GM19468 (cell line): ENCODE measurements around the gene PCDH9.

Experiments used
- ATAC-seq: cut with Tn5 transposase; IDR thresholded peaks from one replicate; pipeline ENCODE4 v1.9.1; 2021; ENCODE audit warnings: mild to moderate bottlenecking, moderate library complexity, moderate number of reproducible peaks; ENCODE audit not compliant: unreplicated experiment; ENCODE audit errors: extremely low read depth

The PCDH9 gene

DNA sequence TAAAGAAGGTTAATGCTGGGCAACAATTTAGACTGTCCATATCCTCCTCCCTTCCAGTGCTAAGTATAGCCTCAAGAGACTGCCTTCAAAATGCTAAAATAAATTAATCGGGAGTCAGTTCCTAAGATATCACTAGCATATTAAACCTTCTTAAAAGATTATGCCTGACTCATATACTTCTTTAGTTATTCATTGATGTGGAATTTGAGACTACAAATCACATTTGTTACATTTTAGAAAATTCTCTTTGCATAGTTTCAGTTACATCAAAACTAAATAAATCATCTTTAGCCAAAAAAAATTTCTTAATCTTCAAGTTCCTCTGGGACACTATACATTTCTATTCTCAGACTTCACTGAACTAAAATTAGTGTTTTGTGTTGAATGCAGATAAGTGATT, 769.1 kb downstream of the PCDH9 start:
- ATAC-seq: no peak

DNA sequence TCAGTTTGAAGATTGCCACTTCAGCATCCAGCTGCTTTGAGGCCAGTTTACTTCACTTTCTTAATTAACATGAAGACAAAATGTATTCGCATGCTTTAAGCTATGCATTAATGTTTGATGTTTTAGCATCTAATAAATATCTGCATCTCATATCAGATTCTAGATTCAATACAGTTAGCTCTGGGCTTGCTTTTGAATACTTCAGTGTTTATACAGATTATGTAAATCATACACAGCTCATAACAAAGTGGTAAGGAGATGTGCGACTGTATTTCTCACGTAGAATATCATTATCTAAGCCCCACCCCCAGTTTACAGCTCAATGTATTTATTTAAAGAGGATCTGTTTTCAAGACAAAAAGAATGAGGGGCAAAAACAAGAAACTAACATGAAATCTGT, 770.5 kb downstream of the PCDH9 start:
- no peak for ATAC-seq

DNA sequence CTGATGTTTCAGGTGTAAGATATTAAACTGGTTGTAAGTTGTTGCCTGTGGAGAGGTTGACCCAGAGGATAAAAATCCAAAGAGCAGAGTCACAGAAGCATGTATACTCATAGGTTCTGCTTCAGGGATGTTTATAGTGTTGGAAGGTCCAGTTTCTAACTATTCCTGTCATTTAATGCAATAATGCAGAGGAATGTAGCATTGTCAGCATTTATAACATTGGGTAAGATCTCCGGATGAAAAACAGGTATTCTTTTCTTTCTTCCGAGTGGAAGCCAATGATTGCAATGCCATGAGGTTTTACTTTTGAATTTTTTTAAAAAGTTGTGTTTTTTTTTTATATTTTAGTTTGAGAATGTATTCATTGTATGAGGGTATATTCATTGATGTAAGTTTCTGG, 771.0 kb downstream of the PCDH9 start:
- no peak for ATAC-seq

DNA sequence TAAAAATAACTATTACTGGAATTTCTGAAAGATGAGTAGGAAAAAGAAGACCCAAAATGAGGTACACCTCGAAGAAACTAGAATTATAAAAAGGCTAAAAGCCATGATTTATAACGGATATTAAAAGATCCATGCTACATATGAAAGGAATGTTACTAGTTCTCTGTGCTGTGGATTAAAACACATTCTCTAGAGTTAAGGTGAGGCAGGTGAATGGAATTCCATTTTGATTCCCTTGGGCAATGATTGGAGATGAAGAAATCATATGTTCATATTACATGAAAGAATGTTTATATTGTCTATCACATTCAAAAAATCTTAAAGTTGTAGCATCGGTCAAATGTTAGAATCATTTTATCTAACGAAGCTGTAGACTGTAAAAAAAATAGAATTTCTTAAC, 783.7 kb downstream of the PCDH9 start:
- no peak for ATAC-seq

DNA sequence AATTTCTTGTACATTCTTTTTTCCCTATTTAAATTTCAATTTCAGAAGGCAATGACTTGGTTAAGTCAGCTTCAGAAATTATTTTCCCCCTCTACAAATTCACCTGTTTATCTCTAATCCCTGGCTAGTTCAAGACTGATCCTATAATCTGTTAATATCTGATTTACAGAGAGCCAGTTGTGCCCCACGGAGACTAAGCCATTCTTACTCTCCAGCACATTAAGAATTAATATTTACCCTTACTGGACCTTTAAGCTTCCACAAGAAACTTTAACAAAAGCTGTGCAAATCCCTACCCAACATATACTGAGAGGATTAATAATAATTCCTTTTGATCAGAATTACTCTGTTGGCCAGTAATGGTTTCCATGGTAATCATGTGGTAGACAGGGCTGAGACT, 786.2 kb downstream of the PCDH9 start:
- no peak for ATAC-seq

DNA sequence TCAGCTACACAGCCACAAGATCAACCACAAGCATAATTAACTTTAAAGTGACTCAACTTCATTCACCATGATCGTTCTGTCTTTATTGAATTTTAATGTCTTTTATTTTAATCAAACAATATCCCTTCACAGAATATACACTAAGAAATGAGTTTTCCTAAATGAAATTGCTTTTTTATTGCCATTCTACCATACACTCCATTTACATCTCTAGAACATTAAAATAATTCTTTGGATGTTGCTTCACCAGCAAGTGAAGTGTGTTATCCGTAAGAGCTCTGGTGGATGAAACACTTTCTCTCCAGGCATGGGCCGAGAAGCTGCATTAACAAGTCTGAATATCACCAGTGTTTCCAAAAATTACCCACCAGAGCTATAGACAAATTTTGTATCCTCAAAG, 789.2 kb downstream of the PCDH9 start:
- ATAC-seq: no peak

DNA sequence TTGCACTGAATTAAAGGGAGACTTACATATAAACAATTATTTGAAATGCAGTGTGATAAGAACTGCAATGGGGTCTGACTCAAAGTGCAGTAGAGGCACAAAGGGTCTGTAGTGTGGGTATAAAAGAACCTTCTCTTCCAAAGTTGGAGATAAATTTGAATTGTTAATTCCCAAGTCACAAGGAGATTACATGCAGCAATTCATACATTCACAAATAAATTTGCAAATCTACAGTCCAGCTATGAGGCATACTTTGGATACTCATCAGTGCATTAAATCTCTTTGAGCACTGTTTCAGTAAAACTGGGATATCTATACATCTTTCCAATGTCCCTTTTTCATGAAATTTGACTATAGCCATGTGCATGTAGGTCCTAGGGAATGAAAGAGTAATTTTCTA, 799.4 kb downstream of the PCDH9 start:
- no peak for ATAC-seq

DNA sequence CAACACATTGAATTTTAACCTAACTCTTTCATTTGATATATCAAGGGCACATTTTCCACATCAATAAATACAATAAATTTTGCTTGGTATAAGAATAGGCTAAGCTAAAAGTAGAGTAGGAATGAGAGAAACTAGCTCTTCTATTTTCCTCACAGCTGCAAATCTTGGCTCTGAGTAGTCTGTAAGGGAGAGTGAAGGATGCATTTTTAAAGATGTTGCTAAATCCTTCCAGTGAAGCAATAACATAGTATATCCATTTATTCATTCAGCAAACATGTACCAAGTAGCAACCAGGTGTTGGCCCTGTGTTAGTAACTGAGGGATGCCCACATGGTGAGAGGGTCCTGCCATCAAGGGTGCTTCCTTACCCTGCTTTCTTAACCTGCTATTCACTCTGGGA, 799.9 kb downstream of the PCDH9 start:
- ATAC-seq: no peak

DNA sequence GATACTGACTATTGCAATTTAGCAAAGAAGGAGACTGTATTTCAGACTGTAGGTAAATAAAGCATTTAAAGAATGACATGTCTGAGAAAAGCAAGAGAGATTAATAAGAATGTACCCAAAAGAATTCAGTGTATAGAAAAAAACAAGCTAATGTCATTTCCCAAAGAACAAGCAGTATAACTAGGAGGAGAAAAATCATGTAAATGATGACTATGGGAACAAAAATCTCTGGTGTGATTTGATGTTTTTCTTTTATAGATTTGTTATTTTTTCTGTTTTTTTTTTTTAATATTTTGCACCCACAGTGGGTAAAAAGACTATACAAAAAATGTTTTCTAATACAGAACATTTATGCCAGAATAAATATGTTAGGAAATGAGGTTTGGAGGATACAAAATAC, 801.0 kb downstream of the PCDH9 start:
- no peak for ATAC-seq

DNA sequence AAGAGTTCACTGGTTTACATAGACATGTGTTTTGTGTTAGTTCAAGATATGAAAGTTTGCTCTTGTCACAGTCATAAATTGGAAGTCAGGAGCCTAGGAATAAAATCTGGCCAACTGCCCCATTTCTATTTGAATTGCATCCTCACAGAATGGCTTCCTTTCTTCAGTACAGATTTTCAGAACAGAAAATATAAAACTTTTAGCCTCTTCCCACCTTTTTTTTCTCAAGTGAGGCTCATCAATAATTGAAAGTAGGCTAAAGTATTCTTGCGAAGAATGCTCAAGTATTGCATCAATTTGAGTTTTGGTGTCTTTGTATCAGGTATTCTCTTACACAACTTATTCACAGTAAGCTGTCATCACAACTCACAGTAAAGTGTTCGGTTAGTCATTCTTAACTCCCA, 802.7 kb downstream of the PCDH9 start:
- ATAC-seq: no peak

DNA sequence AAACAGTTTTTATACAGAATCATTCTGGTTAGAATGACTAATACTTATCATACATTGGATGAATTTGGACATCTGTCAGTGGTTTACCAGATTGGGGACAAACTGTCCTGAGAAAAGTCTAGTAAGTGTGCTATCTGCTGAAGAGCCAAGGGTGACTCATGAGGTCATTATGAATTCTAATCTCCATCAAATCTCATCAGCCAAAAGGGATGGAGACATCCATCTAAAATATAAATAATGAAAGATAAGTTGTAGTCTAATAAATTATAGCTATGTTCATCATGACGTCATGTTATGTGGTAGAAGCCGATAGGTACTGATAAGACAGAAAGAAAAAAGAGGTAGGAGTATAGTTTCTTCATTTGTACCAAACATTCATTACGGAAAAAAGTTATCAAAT, 804.4 kb downstream of the PCDH9 start:
- no peak for ATAC-seq

DNA sequence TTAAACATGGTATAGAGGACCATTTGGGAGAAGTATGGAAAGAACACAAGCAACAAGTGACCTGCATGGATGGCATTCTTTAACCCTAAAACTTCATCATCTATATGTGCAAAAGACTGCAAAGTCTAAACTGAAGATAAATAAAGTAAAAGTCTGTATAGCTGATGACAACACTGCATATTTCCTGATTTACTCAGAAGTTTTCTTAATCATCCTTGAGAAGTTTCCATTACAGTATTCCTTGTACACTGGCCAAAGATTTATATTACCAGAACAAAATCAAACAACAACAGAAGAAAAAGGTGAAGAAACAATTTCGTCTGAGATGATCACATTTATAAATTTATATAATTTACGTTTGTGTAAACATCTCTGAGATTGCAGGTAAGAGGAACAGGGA, 805.7 kb downstream of the PCDH9 start:
- no peak for ATAC-seq

DNA sequence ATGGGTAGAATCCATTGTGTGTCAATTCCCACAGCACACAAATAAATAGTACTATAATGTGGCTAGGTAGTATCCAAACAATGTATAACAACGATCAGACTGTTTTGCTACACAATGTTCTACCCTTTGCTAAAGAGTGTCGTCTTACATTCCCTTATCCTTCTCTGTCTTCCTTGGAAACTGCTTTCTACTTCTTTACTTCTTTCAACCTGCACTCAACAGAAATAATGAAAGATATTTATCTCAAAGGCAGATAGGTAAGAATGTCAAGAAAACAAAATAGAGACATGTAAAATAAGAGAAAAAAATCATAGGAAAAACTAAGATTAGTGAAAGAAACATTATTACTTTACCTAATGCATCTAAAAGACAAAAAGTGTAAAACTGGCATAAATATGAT, 814.7 kb downstream of the PCDH9 start:
- ATAC-seq: no peak

DNA sequence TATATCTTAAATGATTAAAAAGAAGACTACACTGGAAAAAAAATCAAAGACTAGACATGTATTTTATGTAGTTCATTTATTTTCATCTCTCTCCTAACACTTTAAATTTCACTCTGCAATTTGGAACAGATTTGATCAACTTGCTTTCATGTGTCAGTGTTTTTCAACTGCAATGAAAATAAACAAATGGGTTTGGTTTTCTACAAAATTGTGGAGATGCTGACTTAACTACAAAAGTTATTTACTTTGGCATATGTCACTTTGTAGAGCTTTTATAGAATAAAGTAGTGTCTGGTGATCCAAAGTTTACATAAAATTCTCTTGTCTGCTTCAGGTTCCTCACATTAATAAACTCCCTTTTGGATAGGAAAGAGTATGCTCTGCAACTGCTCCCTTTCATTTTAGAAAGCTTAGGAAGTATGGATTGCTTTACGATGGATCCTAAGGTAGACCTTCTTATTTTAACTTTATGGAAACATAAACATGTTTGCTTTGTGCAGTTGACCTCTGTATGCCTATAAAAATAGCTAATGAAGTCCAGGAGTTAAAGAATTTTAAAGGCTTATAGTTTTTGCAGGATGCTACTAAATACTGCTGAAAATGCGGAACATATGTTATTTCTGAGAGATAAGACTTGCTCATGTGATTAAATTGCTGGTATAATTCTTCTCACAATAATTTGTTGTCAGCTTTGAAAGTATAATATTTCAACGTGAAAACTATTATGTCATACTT, 815.9 kb downstream of the PCDH9 start:
- no peak for ATAC-seq

DNA sequence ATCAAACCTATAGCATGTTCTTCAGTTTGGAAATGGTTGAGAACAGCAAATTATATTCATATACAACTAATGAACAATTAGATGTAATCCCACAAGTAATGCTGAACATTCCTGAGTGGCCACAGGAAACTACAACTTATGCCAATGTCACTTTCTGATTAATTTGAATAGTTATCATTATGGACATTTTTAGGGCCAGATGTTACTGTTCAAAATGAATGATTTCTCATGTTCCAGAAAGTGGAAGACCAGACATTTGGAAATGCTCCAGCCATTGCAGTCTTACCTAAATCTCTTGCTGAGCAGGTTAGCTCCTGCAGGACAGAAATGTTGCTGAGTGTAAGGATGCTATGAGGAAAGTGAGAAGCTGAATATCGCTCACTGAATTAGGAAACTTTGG, 819.8 kb downstream of the PCDH9 start:
- no peak for ATAC-seq

DNA sequence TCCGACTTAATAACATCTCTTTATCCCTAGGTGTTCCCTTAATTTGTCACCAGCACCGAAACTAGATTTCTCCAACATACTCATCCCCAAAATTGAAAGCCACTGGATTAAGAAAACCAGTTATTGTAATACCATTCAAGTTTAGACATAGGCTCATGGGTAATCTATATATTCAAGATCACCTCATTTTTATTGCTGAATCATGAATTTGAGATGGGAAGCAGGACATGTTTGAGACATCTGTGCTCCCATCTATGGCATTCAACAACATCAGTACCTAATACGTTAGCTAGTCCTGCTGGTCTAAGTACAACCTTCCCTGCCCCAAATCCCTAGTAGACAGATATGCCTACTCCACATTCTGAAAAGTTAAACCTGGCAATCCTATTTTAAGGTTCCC, 820.6 kb downstream of the PCDH9 start:
- no peak for ATAC-seq

DNA sequence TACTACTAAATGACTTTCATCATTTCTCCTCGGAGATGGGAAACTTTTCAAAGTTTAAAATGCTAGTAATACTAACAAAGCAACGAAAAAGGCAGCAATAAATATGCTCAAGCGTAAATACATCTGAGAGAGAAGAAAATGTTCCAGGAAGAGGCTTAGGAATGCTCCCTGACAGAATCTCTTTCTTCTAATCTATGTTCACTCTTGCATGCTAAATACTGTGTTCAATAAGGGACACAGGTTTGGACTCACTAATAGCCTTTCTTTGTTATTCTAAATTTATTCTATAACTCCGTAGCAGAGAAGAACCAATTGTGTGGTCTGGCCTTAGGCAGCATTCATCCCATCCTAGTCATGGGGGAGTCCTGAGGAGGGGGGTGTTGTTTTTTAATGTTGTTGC, 823.0 kb downstream of the PCDH9 start:
- no peak for ATAC-seq

DNA sequence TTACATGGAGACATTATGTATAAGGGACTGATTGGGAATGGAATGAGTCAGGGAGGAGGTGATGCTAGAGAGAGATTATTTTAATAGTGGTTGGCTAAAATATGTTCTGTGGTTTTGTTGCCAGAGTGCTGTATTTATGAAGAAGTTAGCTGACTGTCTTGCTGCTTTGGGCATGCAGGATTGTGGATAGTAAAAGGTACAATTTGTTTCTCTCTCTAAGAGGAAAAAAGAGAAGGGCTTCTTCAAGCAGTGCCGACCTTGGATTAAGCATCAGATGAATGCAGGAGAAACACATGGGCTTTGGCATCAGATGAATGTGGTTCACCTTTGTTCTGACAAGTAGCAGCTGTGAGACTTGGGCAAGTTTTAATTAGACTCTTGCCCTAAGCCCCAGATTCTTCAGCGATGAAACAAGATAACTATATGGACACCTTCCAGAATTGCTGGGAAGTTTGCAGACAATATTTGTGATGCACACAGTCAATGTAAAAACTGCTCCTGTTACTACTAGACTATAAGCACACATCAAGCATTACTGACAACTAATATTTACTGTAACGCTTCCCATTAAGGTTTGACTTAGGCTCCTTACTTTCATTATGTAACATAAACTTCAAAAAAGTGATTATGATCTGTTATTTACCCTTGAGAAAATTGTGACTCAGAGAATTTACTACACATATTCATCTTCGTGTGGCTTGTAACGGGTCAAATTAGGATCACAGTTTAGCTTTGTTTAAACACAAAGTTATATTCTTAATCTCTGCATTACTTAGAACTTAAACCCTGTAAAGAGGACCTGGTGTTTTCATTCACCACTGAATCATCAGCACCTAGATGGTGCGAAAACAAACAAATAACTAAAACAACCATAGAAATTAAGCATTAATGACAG, 824.0 kb downstream of the PCDH9 start:
- ATAC-seq: no peak

DNA sequence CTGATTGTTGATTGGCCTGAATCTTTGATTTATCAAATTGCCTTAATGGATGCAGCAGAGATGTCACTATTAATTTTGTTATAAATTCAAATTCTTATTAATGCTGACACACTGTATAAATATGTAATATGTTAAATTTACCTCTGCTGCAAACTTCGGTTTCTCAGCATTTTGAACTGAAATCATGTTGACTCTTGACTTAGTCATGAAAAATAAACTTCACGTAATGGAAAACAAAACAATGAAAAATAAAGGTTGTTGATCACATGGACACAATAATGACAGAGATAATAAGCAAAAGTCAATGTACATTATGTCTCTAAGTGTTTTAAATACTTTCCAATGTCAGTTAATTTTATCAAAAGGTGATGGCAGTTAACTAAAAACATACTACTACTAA, 827.6 kb downstream of the PCDH9 start:
- ATAC-seq: no peak

DNA sequence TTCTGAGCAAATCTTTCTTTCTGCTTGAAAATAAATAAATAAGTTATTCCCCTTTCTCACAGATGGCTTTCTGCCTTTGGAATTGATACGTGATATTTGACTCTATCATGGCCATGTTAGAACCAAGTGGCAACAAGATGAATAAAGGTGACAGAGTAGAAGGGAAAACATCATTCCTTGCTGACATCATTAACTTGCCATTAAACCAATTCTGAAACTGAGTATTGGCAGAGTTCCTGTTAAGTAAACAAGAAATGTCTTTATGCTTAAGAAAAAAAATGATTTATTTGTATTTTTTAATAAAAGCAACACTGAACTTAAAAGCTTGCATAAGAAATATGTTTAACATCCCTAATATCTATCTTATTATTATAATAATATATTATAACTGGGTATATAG, 828.1 kb downstream of the PCDH9 start:
- no peak for ATAC-seq

DNA sequence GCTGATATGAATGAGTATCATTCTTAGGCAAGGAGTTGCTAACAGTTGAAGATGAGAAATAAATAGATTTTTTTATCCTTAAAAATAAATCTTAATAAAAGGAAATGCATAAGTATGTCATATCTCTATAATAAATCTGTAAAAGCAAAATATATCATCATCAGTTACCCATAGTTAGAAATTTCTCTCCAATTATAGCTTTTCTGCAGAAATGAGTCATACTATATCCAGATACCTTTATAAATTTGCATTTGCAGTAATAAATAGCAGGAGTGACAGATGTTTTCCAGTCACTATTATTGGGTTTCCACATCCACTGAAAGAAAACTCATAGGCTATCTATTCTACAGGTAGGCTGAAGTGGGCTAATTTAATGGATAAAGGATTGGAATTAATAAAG, 829.8 kb downstream of the PCDH9 start:
- no peak for ATAC-seq

DNA sequence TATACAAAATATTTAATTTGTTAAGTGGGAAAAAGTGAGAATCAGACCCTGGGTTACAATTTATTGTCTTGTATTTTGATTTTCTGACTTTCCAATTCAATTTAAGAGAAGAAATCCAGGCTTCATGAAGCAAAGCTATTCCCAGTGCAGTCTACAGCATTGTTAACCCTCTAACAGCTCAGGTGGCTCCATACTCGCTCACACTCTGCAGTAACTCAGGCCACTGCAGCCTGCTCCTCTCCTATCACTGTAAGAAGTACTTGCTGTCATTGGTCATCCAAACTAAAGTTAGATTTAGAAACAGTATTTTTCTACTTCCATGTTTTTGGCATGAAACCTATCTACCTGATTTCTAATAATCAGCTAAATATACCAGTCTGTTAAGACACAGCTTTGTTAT, 830.3 kb downstream of the PCDH9 start:
- no peak for ATAC-seq
